PFSK-1 (cell line): Measurements from ENCODE around the gene ZG16B.

Experiments
- POLR2AphosphoS5 ChIP-seq: IDR thresholded peaks from 2 replicates; pipeline ENCODE4 v1.6.1; 2012; ENCODE audit warnings: low read depth, mild to moderate bottlenecking, control low read depth, low read length, moderate library complexity
- REST ChIP-seq, 2 experiments: IDR thresholded peaks; 2 replicates each; pipeline versions ENCODE4 v1.6.1 to v1.8.0; 2011 to 2012; ENCODE audit warnings: low read depth in 2 of 2, low read length in 2 of 2, control low read depth in 1 of 2, inconsistent platforms in 1 of 2, mild to moderate bottlenecking in 1 of 2, moderate library complexity in 1 of 2; ENCODE audit not compliant: insufficient read depth in 1 of 2
- SIN3A ChIP-seq: IDR thresholded peaks from 2 replicates; pipeline ENCODE4 v1.6.1; 2012; ENCODE audit warnings: mild to moderate bottlenecking, low read length, moderate library complexity, borderline replicate concordance; ENCODE audit not compliant: insufficient read depth
- TAF1 ChIP-seq: IDR thresholded peaks from 2 replicates; pipeline ENCODE4 v1.6.1; 2012; ENCODE audit warnings: low read length, control low read depth, borderline replicate concordance; ENCODE audit not compliant: insufficient read depth

GRCh38 chr16:2871926-2872325, 41.8 kb downstream of the ZG16B start:
- TF ChIP-seq POLR2AphosphoS5, result no peak
- TF ChIP-seq SIN3A, result no peak
- TF ChIP-seq TAF1, result no peak
- TF ChIP-seq REST (IDR thresholded peaks at IDR 0.05; ENCODE audit: insufficient read depth in 1 of 2, low read depth in 2 of 2, low read length in 2 of 2), result no peak
